GM19328 (cell line): ENCODE results near the gene CDR2L.
"Not testable (repeated sequence)": the region's sequence is repeated elsewhere in the genome, so short reads cannot be mapped to it uniquely, and the experiment has no call there.

ENCODE experiments used
- ATAC-seq: cut with Tn5 transposase; IDR thresholded peaks from one replicate; pipeline ENCODE4 v1.9.1; 2021; ENCODE audit warnings: mild to moderate bottlenecking, moderate library complexity; ENCODE audit not compliant: unreplicated experiment

Gene CDR2L

GRCh38 chr17:74957935-74958740 lies 29.3 kb upstream of the CDR2L start:
- no peak for ATAC-seq

- no peak for ATAC-seq
Measured at GRCh38 chr17:74959826-74960515, 27.5 kb upstream of the CDR2L start.

- no peak for ATAC-seq
Measured at GRCh38 chr17:74960570-74961342, 26.7 kb upstream of the CDR2L start.

- no peak for ATAC-seq
Measured at GRCh38 chr17:74961657-74962350, 25.6 kb upstream of the CDR2L start.

GRCh38 chr17:74962622-74963394 lies 24.6 kb upstream of the CDR2L start:
- no peak for ATAC-seq

GRCh38 chr17:74963656-74964055 lies 23.8 kb upstream of the CDR2L start:
- no peak for ATAC-seq

GRCh38 chr17:74964246-74964761 lies 23.1 kb upstream of the CDR2L start:
- no peak for ATAC-seq

- ATAC-seq = no peak
Measured at GRCh38 chr17:74964988-74965622, 22.3 kb upstream of the CDR2L start.

- ATAC-seq = no peak
Measured at GRCh38 chr17:74968361-74968780, 19.1 kb upstream of the CDR2L start.

- ATAC-seq = not testable (repeated sequence)
Measured at GRCh38 chr17:74969501-74969900, 17.9 kb upstream of the CDR2L start.

GRCh38 chr17:74970395-74970794 lies 17.0 kb upstream of the CDR2L start:
- no peak for ATAC-seq

- no peak for ATAC-seq
Measured at GRCh38 chr17:74971069-74971841, 16.2 kb upstream of the CDR2L start.

GRCh38 chr17:74971842-74972106 lies 15.7 kb upstream of the CDR2L start:
- no peak for ATAC-seq

- ATAC-seq = no peak
Measured at GRCh38 chr17:74972107-74972972, 15.1 kb upstream of the CDR2L start, which contains the start of gene HID1. HID1 (minus strand) TSS chr17:74972759; CDS start chr17:74972656, 103 bp downstream.

- ATAC-seq = no peak
Measured at GRCh38 chr17:74972973-74973328, 14.5 kb upstream of the CDR2L start.

GRCh38 chr17:74975943-74976342 lies 11.5 kb upstream of the CDR2L start:
- no peak for ATAC-seq

- no peak for ATAC-seq
Measured at GRCh38 chr17:74977802-74978201, 9.6 kb upstream of the CDR2L start.

- ATAC-seq = no peak
Measured at GRCh38 chr17:74978240-74978639, 9.2 kb upstream of the CDR2L start.
